HG03064 (cell line): ENCODE measurements around the gene COX8C.

ENCODE experiments used
- ATAC-seq: cut with Tn5 transposase; IDR thresholded peaks from one replicate; pipeline ENCODE4 v1.9.1; 2021; ENCODE audit warnings: low read depth; ENCODE audit not compliant: unreplicated experiment

The COX8C gene

GRCh38 chr14:93319958-93320357 lies 27.0 kb upstream of the COX8C start:
- ATAC-seq = no peak

- no peak for ATAC-seq
These were observed 26.5 kb upstream of the COX8C start for GRCh38 chr14:93320489-93320888.

- ATAC-seq = no peak
These were observed 23.9 kb upstream of the COX8C start for GRCh38 chr14:93322929-93323599.

- ATAC-seq = no peak
These were observed 23.3 kb upstream of the COX8C start for GRCh38 chr14:93323600-93324174.

- ATAC-seq = no peak
These were observed 20.8 kb upstream of the COX8C start for GRCh38 chr14:93326196-93326595.

- ATAC-seq = no peak
These were observed 18.4 kb upstream of the COX8C start for GRCh38 chr14:93328546-93328945.

GRCh38 chr14:93329965-93330608 lies 16.9 kb upstream of the COX8C start:
- no peak for ATAC-seq

GRCh38 chr14:93330609-93331000 lies 16.4 kb upstream of the COX8C start:
- no peak for ATAC-seq

GRCh38 chr14:93331002-93331727 lies 15.8 kb upstream of the COX8C start:
- ATAC-seq = no peak

GRCh38 chr14:93331728-93332396 lies 15.1 kb upstream of the COX8C start:
- ATAC-seq = peak; percentile 3

- ATAC-seq = peak; percentile 57
These were observed 14.6 kb upstream of the COX8C start for GRCh38 chr14:93332397-93332852.

- peak; percentile 70 for ATAC-seq
These were observed 13.9 kb upstream of the COX8C start, which contains the start of gene BTBD7 for GRCh38 chr14:93332853-93333630. BTBD7 (minus strand) TSS chr14:93333036; CDS start chr14:93296051, 36,985 bp downstream.

- ATAC-seq = no peak
These were observed 13.3 kb upstream of the COX8C start for GRCh38 chr14:93333631-93334103.

GRCh38 chr14:93337143-93337753 lies 9.7 kb upstream of the COX8C start:
- no peak for ATAC-seq

- no peak for ATAC-seq
These were observed 9.1 kb upstream of the COX8C start for GRCh38 chr14:93337884-93338283.

GRCh38 chr14:93343266-93343665 lies 3.7 kb upstream of the COX8C start:
- ATAC-seq = no peak

- no peak for ATAC-seq
These were observed 3.2 kb upstream of the COX8C start for GRCh38 chr14:93343797-93344196.

- no peak for ATAC-seq
These were observed 868 bp downstream of the COX8C start for GRCh38 chr14:93347850-93348249.

GRCh38 chr14:93348292-93348691 lies 1.3 kb downstream of the COX8C start:
- ATAC-seq = no peak
